Dermis microvascular lymphatic vessel endothelial cell (primary cell): ENCODE data around the gene MAP2K3. TPM values are rescaled to one million over a fixed set of nuclear protein-coding genes. Genes with fewer than 3 reads are reported as not detected.

ENCODE experiments used
- DNase-seq, 2 donors: peaks; one replicate each; pipeline versions ENCODE4 v3.0.0 to v3.0.0-alpha.2; 2010; ENCODE audit warnings: low read depth in 2 of 2
- total RNA-seq: library from RNA; depleted of rRNA; stranded (reverse); fragments of >200 nt; gene quantifications from 2 replicates; pipeline ENCODE4 v1.2.1, GENCODE V29; 2014

MAP2K3 gene
- 14.2 and 20.4 TPM in 2 replicates for total RNA-seq

- DNase-seq, result peak; percentile 95 to 100
These were observed at the start of gene MAP2K3 for GRCh38 chr17:21284319-21285163. MAP2K3 (plus strand) TSS chr17:21284711; CDS start chr17:21284921, 210 bp downstream.

DNA sequence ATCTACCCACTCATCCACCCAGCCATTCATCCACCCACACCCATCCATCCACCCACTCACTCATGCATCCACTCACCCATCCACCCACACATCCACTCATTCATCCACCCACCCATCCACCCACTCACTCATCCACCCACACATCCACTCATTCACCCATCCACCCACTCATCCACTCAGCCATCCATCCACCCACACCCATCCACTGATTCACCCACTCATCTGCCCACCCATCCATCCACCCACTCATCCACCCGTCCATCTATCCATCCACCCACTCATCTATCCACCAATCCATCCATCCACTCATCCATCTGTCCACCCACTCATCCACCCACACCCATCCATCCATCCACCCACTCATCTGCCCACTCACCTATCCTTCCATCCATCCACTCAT is 48.6 kb upstream of the MAP2K3 start:
- DNase-seq, result no peak

DNA sequence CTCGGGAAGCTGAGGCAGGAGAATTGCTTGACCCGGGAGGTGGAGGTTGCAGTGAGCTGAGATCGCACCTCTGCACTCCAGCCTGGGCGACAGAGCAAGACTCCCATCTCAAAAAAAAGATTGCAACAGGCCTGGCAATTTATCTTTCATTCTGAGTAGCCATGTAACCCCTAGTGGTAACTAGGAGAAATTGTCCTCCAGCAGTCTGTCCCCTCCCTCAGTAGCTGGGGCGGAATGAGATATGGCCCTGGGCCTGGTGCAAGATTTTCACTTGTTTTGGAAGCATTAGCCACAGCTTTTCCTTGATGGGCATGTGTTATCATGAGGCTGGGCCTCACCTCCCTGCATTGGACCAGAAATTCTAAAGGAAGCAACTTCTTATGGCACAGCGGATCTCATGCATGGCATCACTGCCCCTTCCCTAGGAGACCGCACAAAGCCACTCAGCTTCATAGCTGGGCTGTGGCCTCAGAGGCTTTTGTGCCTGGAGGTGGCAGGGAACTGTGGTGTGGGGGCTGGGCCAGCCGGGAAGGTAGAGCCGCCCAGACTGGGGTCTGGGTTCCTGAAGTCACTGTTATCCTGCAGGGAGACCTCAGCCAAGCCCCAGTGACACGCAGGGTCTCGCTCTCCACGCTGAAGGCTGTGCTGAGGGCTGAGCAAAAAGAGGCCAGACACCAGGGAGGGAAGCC is 44.7 kb upstream of the MAP2K3 start:
- DNase-seq, result peak in 1 of 2 donors; percentile 42

GRCh38 chr17:21240369-21241055 is 44.0 kb upstream of the MAP2K3 start:
- DNase-seq, result no peak

DNA sequence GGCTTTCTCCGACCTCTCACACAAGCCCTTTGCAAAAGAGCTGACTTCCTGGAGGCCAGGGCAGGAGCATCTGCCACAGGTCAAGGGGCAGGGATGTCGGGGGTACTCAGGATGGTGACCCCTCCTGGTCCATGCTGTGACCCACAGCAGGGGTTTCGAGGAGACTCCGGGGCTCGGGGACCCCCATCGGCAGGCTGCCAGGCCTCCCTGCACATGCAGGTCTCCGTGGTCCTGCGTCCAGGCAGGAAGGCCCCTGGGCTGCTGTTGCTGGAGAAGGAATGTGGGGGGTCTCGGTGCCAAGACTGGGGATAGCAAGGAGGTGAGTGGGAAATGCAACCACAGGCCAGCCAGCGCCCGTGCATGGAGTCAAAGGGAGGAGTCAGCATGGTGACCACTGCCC is 42.9 kb upstream of the MAP2K3 start:
- DNase-seq, result no peak

DNA sequence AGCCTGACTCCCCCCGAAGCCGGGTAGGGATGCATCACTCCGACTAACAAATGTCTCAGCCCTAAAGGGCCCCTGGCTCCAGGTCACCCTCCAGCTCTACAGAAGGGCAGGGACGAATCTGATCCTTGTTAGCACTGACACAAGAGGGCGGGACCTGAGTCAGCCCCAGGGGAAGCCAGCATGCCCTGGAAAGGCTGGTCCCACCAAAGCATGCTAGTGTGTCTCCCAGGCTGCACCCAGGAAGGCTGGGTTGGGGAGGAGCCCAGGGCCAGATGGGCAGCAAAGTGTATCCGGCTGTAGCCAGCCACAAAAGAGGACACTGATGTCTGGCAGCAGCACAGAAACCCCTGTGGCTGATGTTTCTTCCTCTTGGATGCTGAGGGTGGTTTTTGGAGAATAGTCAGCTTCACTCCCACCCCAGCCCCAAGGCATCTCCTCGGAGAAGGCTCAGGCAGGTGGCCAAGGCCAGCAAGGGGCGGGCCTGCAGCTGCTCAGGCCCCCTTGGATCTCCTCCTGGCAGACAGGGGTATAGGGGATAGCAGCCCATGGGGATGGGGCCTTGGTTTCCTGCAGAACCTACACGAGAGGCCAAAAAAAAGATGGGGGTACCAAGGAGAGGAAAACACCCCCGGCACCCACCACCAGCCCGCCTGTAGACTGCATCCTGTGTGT is 42.3 kb upstream of the MAP2K3 start:
- no peak for DNase-seq

GRCh38 chr17:21242780-21243515 is 41.6 kb upstream of the MAP2K3 start:
- DNase-seq, result no peak

DNA sequence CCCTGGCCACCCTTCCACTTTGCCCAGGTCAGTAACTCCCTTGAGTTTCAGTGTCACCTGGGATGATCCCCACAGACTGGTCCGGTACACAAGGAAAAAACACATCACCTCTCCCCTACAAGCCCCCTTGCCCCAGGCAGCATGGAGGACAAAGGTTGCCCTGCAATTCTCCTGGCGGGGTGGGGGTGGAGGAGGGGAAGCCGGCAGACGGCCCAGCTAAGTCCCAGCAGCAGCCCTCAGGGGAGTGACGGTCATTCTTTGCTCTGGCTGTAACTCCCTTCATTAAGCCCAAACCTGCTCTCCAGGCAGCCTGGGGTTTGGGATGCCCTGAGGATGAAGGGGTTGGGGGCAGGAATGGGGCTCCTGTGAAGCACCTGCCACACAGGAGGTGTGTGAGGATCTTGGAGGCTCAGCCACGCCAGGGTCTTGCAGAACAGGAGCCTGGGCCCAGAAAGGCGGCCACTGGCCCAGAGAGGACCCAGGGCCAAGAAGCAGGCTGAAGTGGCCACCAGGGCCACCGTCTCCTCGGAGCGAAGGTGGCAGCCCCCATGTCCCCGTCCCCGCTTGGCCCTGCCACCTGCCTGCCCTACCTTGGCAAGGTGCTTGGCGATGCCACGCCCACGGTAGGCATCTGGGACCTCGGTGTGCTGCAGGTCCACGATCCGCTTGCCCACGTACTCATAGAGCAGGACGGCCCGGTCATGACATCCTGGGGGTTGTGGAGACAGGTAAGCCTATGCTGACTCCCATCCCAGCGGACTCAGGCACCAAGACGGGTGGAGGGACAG is 40.8 kb upstream of the MAP2K3 start:
- no peak for DNase-seq

DNA sequence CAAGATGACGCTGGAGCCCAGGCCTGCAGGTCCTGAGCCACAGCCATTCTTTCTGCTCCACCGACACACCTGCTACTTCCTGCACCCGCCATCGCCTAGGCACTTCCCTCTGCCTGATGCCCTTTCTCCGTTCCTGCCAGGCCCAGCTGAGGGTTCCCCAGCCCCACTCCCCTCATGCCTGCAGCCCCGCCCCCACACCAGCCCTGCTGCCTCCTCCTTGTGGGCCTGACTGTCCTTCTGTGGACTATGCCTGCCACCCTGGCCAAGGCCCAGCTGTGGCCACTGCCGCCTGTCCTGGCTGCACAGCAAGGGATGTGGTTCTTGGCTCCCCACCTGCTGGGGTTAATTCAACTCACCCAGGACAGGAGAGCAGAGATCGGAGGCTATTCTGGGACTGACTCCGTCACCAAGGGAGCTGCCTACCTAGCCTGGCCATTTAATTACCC is 38.8 kb upstream of the MAP2K3 start:
- DNase-seq, result no peak

GRCh38 chr17:21246698-21247097 is 37.8 kb upstream of the MAP2K3 start:
- DNase-seq, result no peak

GRCh38 chr17:21247552-21248258 is 36.8 kb upstream of the MAP2K3 start:
- DNase-seq, result no peak

DNA sequence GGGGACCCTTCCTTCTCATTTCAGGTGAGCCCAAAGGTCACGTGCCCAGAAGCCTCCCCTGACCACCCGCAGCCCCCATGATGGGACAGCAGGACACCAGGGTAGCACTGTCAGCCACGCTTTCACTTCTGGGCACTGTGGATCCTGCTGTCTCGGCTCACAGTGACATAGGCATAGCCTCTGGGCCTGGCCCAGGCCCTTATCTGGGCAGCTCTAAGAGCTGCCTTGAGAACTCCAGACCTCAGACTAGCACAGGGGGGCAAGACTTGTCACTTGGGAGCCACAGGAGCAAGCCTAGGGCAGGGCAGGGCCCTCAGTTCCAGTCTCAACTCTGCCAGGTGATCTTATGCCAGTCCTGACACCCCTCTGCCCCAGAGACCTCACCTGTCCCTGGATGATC is 36.0 kb upstream of the MAP2K3 start:
- DNase-seq, result no peak

- no peak for DNase-seq
These were observed 35.3 kb upstream of the MAP2K3 start for GRCh38 chr17:21249086-21249795.

DNA sequence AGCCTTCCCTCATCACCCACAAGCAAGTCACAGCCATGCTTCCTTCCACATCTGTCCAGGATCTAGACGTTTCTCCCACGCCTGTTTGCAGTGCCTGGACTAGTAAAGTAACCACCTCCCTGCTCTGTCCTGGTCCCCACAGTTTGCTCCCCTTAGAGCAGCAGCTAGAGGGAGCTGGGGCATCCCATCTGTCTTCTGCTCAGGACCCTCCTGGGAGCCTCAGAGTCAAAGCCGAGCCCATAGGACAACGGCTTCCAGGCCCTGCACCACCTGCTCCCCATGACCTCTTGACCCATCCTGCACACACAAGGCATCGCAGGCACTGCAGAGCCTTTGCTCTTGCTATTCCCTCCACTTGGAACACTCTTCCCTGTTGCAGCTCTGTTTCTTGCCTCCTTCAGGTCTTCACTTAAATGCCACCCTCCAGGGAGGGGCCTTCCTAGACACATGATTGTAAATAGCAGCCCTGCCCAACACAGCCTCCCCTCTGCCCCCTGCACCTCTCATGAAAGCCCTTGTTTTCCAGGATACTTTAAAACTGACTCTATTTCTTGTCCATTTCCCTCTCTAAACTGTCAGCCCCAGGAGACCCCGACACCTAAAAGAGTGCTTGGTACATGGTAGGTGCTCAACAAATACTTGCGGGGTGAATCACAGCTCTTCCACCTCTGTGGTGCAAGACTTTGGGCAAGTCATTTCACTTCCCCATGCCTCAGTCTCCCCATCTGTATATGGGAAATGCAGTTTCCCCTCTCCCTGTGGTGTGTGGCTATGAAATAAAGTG is 34.4 kb upstream of the MAP2K3 start:
- DNase-seq, result no peak

GRCh38 chr17:21250854-21251253 is 33.7 kb upstream of the MAP2K3 start:
- no peak for DNase-seq

DNA sequence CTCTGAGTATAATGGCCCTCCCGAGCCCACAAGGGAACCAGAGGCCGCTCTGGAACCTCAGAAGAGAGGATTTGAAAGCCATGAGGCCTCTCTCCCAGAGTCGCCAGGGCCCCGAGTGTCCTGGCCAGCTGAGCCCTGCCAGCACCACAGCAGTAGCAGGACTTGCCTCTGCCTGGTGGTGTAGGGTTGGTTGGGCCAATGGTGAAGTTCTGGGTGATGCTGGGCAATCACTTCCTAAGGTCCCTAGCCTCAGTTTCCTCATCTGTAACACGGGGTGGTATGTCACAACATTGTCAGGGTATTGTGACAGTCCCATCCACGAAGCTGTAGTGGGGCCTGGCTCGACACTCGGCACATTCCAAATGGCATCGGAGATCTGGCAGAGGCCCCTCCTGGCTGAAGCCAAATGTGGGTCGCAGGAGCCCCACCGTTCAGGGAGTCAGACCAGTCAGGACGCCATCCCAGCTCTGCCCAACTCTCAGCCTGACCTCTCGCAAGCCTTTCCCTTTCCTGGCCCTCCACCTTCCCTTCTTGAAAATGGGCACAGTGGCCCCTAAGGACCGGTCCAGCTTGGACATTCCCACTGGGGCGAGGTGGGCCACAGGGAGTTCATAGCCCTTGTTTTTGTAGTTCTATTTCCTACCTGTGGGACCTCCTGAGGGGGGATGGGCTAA is 33.0 kb upstream of the MAP2K3 start:
- DNase-seq, result no peak

DNA sequence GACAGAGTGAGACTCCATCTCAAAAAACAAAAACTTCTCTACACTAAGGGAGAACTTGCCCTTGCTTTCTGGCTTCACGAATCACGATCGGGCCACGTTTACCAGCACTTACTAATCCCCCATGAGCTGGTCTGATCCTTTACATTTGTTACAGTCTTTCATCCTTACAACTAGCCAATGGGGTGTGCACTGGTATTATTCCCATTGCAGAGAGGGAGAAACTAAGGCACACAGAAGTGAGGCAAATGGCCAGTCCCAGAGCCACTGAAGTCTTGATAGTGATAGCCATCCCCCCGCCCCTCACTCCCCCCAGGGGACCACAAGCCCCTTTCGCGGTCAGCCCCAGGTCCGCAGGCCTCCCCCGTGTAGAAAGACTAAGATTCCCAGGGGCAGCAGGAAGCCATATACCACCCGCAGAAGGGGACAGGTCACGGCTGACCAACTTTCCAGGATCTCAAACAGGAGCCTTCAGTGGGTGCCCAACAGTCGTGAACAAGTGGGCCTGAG is 32.2 kb upstream of the MAP2K3 start:
- DNase-seq, result no peak
